ENCODE measurements around the gene TCF23.

DNA sequence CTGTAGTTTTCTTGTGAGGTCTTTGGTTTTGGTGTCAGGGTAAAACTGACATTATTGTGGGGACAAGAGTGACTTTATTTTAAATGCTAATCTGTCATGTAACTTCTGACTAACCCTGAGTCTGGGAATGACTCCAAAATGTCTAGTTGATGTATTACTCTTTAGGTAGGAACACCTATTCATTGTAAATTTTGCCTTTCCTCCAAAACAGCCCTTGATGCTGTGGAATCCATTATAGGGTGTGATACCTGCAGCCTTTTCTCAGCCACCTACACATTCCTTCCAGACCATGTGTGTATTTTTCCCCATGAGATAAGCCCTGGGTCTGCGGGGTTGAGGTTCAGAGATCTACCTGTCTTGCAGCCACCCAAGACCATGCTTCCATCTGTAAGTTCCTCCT is 5.5 kb upstream of the TCF23 start:
- TF ChIP-seq RAD21 (IDR thresholded peaks at IDR 0.05; ENCODE audit: low read depth) (no peak), NFIC (IDR thresholded peaks at IDR 0.05) (no peak), EP300 (IDR thresholded peaks at IDR 0.05; ENCODE audit: borderline replicate concordance) (no peak), ZBTB7A (IDR thresholded peaks at IDR 0.05; ENCODE audit: low read depth) (no peak), YY1 (IDR thresholded peaks at IDR 0.05; ENCODE audit: low read depth) (no peak)
- TF ChIP-seq, protein P1, sequence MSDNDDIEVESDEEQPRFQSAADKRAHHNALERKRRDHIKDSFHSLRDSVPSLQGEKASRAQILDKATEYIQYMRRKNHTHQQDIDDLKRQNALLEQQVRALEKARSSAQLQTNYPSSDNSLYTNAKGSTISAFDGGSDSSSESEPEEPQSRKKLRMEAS (IDR thresholded peaks at IDR 0.05) = no peak
- TF ChIP-seq, protein P2, sequence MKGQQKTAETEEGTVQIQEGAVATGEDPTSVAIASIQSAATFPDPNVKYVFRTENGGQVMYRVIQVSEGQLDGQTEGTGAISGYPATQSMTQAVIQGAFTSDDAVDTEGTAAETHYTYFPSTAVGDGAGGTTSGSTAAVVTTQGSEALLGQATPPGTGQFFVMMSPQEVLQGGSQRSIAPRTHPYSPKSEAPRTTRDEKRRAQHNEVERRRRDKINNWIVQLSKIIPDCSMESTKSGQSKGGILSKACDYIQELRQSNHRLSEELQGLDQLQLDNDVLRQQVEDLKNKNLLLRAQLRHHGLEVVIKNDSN (IDR thresholded peaks at IDR 0.05) = no peak

All from Ishikawa (cell line).